Measurements from ENCODE around the gene PTPRN2. TPM values are rescaled to one million over a fixed set of nuclear protein-coding genes. Genes with fewer than 3 reads are reported as not detected.

Gene PTPRN2
- total and polyA plus RNA-seq, 7 donors = 0.47 to 0.82 (median 0.51) TPM

- no peak overlapping the region for H3K27ac ChIP-seq
- H3K27me3 ChIP-seq (ENCODE audit: insufficient read depth in 3 of 3, low read length in 2 of 3) = peaks cover 0 to 5% (median 4%) of the 10 kb centered on the region in 3 donors
- no peaks in the 10 kb centered on the region for H3K4me1 ChIP-seq
- DNase-seq = peak in 1 of 2 donors; percentile 31
- TF ChIP-seq CTCF (IDR thresholded peaks at IDR 0.05) = no peak
- ATAC-seq = no peak
- no peaks in the 10 kb centered on the region for H3K9me3 ChIP-seq
- intact Hi-C loops (cut with DNase I) = no loop called here
- no peaks in the 10 kb centered on the region for H3K36me3 ChIP-seq (ENCODE audit: insufficient read depth in 1 of 2, low read depth in 1 of 2)
- WGBS, 3 donors = 26 to 28% (median 27%) methylated on average over 21 to 22 of the region's 22 CpGs
- peak overlapping the region; percentile 32 for H3K4me3 ChIP-seq
Observed at GRCh38 chr7:158549176-158549615, 38.4 kb downstream of the PTPRN2 start.

DNA sequence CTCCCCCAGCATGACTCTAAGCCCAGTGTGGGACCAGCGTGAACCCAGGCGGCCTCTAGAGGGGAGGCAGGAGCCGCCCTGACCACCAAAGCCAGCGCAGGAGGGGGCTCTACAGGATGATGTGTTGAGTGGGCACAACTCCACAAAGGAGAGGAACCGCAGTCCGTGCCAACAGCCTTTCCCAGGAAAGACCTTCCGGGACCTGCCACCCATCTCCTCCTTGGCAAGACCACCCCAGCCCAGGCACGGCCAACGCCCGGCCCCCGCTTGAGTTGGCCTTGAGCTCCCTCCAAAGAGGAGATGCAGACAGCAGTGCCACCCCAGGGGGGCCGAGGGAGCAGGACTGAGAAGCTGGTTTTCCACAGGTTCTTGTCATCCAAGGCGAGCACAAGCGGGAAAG, 38.9 kb downstream of the PTPRN2 start:
- WGBS, 3 donors = 73 to 85% (median 77%) methylated on average over 13 to 14 of the region's 14 CpGs
- TF ChIP-seq CTCF (IDR thresholded peaks at IDR 0.05) = no peak
- intact Hi-C loops (cut with DNase I) = no loop called here
- no peak overlapping the region for H3K27ac ChIP-seq
- peaks cover 0 to 5% (median 4%) of the 10 kb centered on the region in 3 donors for H3K27me3 ChIP-seq (ENCODE audit: insufficient read depth in 3 of 3, low read length in 2 of 3)
- no peaks in the 10 kb centered on the region for H3K36me3 ChIP-seq (ENCODE audit: insufficient read depth in 1 of 2, low read depth in 1 of 2)
- no peaks in the 10 kb centered on the region for H3K4me1 ChIP-seq
- H3K9me3 ChIP-seq = no peaks in the 10 kb centered on the region
- peak overlapping the region; percentile 32 for H3K4me3 ChIP-seq
- DNase-seq (no peak), ATAC-seq (no peak)

DNA sequence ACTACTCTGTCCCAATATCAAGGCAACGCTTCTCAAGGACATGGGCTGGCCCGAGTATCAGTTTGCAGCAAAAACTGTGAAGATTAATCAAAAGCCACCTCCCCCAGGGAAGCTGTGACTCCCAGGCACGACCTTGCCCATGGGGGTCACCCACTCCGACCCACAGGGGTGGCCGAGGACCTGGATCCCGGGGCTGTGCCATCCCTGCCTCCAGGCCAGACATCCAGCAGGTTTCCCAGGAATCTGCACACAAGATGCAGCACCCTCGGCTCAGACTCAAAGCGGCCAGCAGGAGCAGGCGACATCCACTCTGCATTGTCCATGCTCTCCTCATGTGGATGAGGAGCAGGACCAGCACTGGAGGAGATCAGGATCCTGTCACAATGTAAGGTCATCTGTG, 39.8 kb downstream of the PTPRN2 start:
- Histone ChIP-seq H3K27ac (no peak overlapping the region), H3K36me3 (ENCODE audit: insufficient read depth in 1 of 2, low read depth in 1 of 2) (no peaks in the 10 kb centered on the region), H3K4me3 (no peak overlapping the region), H3K4me1 (no peaks in the 10 kb centered on the region), H3K27me3 (ENCODE audit: insufficient read depth in 3 of 3, low read length in 2 of 3) (peaks cover 0 to 5% (median 4%) of the 10 kb centered on the region in 3 donors), H3K9me3 (no peaks in the 10 kb centered on the region)
- DNase-seq = no peak
- TF ChIP-seq CTCF (IDR thresholded peaks at IDR 0.05) = no peak
- ATAC-seq = no peak
- 78 to 85% (median 78%) methylated on average over 9 of the region's 9 CpGs for WGBS, 3 donors
- intact Hi-C loops (cut with DNase I) = no loop called here

DNA sequence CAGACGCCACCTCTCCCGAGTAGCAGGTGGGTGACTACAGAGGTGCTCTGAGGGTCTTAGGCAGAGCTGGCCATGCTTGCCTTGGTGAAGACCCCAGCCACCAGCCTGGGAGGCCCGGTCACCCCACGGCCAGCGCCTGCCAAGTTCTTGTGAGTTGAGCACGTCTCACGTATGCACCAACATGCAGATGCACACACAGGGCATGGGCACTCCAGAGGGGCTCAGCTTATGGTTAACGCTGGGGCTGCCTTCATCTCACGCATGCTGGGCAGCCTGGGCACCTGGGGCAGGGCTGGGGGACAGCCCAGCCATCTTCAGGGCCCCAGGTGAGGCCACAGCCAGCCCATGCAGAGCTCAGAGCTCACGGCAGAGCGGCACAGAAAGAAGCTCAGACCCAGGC, 41.0 kb downstream of the PTPRN2 start:
- WGBS, 3 donors = 88 to 90% (median 90%) methylated on average over 11 of the region's 11 CpGs
- no peak overlapping the region for H3K4me3 ChIP-seq
- ATAC-seq = no peak

More for the DNA sequence above, 41.0 kb downstream of the PTPRN2 start:
- no peaks in the 10 kb centered on the region for H3K9me3 ChIP-seq
- no peak overlapping the region for H3K27ac ChIP-seq
- peak in 1 of 2 donors; percentile 28 for DNase-seq
- peaks cover 0 to 5% (median 4%) of the 10 kb centered on the region in 3 donors for H3K27me3 ChIP-seq (ENCODE audit: insufficient read depth in 3 of 3, low read length in 2 of 3)
- intact Hi-C loops (cut with DNase I) = no loop called here
- no peaks in the 10 kb centered on the region for H3K36me3 ChIP-seq (ENCODE audit: insufficient read depth in 1 of 2, low read depth in 1 of 2)
- no peak for TF ChIP-seq CTCF (IDR thresholded peaks at IDR 0.05)
- H3K4me1 ChIP-seq = no peaks in the 10 kb centered on the region

All from psoas muscle (tissue), 8 donors.